ENCODE data around the gene MYLK4. TPM values are rescaled to one million over a fixed set of nuclear protein-coding genes. Genes with fewer than 3 reads are reported as not detected.

The MYLK4 gene
- total RNA-seq, 4 donors from 2014 or later, result 0.65 to 1.5 (median 0.93) TPM

GRCh38 chr6:2633736-2634135 lies 117.0 kb downstream of the MYLK4 start:
- TF ChIP-seq, protein P1, sequence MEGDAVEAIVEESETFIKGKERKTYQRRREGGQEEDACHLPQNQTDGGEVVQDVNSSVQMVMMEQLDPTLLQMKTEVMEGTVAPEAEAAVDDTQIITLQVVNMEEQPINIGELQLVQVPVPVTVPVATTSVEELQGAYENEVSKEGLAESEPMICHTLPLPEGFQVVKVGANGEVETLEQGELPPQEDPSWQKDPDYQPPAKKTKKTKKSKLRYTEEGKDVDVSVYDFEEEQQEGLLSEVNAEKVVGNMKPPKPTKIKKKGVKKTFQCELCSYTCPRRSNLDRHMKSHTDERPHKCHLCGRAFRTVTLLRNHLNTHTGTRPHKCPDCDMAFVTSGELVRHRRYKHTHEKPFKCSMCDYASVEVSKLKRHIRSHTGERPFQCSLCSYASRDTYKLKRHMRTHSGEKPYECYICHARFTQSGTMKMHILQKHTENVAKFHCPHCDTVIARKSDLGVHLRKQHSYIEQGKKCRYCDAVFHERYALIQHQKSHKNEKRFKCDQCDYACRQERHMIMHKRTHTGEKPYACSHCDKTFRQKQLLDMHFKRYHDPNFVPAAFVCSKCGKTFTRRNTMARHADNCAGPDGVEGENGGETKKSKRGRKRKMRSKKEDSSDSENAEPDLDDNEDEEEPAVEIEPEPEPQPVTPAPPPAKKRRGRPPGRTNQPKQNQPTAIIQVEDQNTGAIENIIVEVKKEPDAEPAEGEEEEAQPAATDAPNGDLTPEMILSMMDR (IDR thresholded peaks at IDR 0.05; ENCODE audit: low read depth), result no peak

DNA sequence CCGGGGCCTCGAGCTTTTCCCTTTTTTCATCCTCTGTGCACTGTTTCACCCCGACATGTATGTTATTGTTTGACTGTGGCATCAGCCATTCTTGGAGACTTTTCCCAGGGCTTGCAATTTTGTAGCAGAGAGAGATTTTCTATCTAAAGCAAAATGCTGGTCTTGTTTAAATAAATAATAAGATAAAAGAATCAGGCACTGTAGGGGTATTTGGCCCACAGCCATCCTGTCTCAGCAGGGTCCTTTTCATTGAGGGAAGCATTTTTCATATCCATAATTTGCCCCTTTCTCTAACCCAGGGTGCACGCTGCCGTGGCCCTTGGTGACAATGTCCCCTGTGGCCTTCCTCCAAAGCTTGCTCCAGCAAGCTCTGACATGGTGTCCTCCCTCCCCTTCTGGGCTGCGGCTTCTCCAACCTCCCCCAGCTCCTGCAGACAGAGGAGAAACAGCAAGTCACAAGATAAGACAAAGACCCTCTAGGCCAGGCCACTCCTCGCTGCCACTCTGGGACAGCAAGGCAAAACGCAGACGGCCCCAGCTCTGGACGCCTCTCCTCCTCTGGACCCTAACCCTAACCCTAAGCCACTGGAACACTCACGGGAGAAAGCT lies 117.6 kb downstream of the MYLK4 start:
- TF ChIP-seq, protein P1 (IDR thresholded peaks at IDR 0.05; ENCODE audit: low read depth), result no peak

DNA sequence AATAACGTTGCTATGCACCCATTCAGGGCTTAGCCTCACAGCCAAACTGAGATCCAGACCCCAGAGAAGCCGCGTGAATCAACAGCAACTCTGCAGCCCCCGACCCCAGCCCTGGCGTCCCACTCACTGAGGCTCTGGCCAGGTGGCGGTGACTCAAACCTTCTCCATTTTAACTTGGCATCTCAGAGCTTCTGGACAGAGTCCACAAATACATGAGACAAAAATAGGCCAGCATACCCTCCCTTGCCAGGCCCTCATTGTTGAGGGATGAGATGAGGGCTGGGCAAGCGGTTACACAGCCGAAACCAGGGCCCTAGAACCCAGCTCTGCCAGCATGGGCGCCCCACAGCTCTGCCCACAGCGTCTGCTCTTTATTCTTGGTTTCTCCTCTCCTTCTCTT lies 118.4 kb downstream of the MYLK4 start:
- TF ChIP-seq, protein P1 (IDR thresholded peaks at IDR 0.05; ENCODE audit: low read depth), result no peak

DNA sequence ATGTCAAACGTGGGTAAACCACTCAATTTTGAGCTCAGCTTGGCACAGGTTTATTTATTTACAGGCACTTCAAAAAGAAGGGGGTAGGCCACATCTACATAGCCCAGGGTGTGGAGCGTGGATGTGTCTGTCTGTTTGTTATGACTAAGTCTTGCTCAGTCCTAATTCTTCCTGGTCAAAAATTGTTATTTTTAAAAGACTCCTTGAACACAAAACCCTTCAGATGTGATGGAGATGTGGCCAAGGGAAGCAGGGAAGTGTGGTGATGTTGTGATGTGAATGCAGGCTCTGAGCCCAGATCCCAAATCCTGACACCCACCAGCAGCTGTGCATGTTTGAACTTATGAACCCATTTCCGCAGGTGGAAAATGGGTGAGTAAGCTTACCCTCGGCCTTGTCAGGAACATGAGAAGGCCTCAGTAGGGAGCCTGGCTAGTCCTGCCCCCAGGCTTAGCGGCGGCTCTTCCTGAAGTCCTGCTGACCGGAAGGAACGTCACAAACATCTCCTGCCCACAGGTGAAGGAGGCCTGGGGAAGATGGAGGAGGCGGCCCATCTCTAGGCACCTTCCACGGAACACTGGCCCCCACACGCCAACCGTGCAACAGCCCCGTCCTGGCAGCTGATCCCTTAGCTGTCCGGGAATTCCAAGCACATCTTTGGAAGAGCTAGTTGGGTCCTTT lies 119.7 kb downstream of the MYLK4 start:
- TF ChIP-seq, protein P1 (IDR thresholded peaks at IDR 0.05; ENCODE audit: low read depth), result no peak

- TF ChIP-seq, protein P1 (IDR thresholded peaks at IDR 0.05; ENCODE audit: low read depth), result no peak
These were observed 120.4 kb downstream of the MYLK4 start for GRCh38 chr6:2630359-2630758.

DNA sequence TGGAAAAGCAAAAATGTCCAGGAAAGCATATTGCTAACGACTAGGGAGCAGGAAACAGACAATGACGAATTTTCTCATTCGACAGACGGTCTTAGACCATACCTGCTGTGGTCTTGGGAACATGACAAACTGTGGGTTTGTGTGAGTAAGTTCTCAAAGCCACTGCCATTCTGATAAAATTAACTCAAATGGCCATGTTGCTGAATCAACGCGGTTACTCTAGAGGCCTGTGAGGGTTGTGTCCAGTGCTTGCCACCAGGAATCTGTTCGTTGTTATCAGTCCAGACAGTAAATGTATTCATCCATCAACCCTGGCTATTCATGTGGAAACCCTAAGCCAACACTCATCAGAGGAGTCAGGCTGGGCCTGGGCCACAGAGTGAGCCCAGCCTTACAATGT lies 124.3 kb downstream of the MYLK4 start:
- TF ChIP-seq, protein P1 (IDR thresholded peaks at IDR 0.05; ENCODE audit: low read depth), result no peak

DNA sequence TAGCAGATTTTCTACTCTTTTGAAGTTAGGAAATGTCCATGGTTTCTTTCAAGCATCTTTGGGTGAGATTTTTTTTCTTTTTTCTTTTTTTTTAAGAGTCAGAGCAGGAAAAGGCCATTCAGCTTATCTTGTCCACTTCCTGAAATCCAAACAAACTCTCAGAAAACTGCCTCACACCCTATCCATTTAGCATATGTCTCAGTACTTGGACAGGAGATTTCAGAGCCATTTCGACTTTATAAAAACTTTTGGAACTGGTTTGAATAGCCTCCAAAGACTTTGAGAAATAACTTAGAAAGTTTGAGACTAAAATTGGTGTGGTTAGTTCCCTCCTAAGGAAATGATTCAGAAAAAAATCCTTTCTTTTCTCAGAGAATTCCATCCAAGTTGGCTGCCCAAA lies 125.1 kb downstream of the MYLK4 start:
- TF ChIP-seq, protein P1 (IDR thresholded peaks at IDR 0.05; ENCODE audit: low read depth), result no peak

All from subcutaneous adipose tissue (tissue), 4 donors.